Gastrocnemius medialis (tissue), 4 donors: ENCODE measurements around the gene BPIFB1. TPM values are rescaled to one million over a fixed set of nuclear protein-coding genes. Genes with fewer than 3 reads are reported as not detected.

Source experiments
- ATAC-seq, 2 donors: fragments of 150-250 bp; one replicate each; pipeline ENCODE4 v1.9.1; 2016
- DNase-seq, 2 donors: peaks; one replicate each; pipeline ENCODE4 v3.0.0-alpha.2; 2019
- H3K27ac ChIP-seq, 4 donors: fragments of 200-600 bp; sonication (generic); 1 replicate in 1 of 4; 2 replicates in 3 of 4; pipeline ENCODE4 v1.5.1; 2016 to 2018; ENCODE audit warnings: mild to moderate bottlenecking in 2 of 4, moderate library complexity in 1 of 4
- H3K27me3 ChIP-seq, 3 donors: fragments of 200-600 bp; sonication (generic) in 2 of 3; 1 replicate in 1 of 3; 2 replicates in 2 of 3; pipeline versions ENCODE4 v1.5.1 to v1.6.0; 2016 to 2019; ENCODE audit warnings: mild to moderate bottlenecking in 1 of 3, moderate library complexity in 1 of 3
- H3K36me3 ChIP-seq, 2 donors: fragments of 200-600 bp; sonication (generic) in 1 of 2; one replicate each; pipeline ENCODE4 v1.5.1; 2017 to 2018
- H3K4me1 ChIP-seq, 2 donors: fragments of 200-600 bp; sonication (generic) in 1 of 2; one replicate each; pipeline ENCODE4 v1.5.1; 2016 to 2017; ENCODE audit warnings: mild to moderate bottlenecking in 2 of 2
- H3K4me3 ChIP-seq, 4 donors: fragments of 200-600 bp; sonication (generic) in 3 of 4; 1 replicate in 1 of 4; 2 replicates in 3 of 4; pipeline ENCODE4 v1.5.1; 2016 to 2019; ENCODE audit warnings: mild to moderate bottlenecking in 2 of 4
- H3K9me3 ChIP-seq, 3 donors: fragments of 200-600 bp; sonication (generic) in 2 of 3; 1 replicate in 1 of 3; 2 replicates in 2 of 3; pipeline ENCODE4 v1.5.1; 2016 to 2019
- POLR2A ChIP-seq, 2 donors: fragments of 450-650 bp; IDR thresholded peaks; one replicate each; pipeline ENCODE4 v1.6.1; 2017; ENCODE audit warnings: antibody characterized with exemption in 2 of 2, mild to moderate bottlenecking in 2 of 2, moderate library complexity in 2 of 2
- in situ Hi-C, 4 donors: fragments of 200-750 bp; cut with MboI; loops; one replicate each; pipeline versions ENCODE4 v1.15.0 to v1.8.0; 2017; ENCODE audit warnings: low sequenced_read_pairs in 4 of 4
- intact Hi-C: fragments of 100-400 bp; cut with DNase I; formaldehyde crosslinking; loops from one replicate; pipeline ENCODE4 v1.15.1; 2023; ENCODE audit warnings: low total_unique reads
- total RNA-seq, 4 donors: library from RNA; depleted of rRNA; stranded (reverse); fragments of >200 nt; gene quantifications; one replicate each; pipeline versions ENCODE4 v1.1.0 to v1.2.3, GENCODE V29; 2016
- TF ChIP-seq, protein P1 (sequence below), 5 experiments: fragments of 450-650 bp in 3 of 5; fragments of 200-600 bp in 2 of 5; sonication (generic) in 2 of 5; IDR thresholded peaks in 4 of 5; conservative IDR thresholded peaks in 1 of 5; 1 replicate in 4 of 5; 2 replicates in 1 of 5; pipeline ENCODE4 v1.5.1; 2016 to 2019; ENCODE audit warnings: antibody characterized with exemption in 5 of 5, mild to moderate bottlenecking in 3 of 5, moderate library complexity in 3 of 5

BPIFB1 gene, protein sequence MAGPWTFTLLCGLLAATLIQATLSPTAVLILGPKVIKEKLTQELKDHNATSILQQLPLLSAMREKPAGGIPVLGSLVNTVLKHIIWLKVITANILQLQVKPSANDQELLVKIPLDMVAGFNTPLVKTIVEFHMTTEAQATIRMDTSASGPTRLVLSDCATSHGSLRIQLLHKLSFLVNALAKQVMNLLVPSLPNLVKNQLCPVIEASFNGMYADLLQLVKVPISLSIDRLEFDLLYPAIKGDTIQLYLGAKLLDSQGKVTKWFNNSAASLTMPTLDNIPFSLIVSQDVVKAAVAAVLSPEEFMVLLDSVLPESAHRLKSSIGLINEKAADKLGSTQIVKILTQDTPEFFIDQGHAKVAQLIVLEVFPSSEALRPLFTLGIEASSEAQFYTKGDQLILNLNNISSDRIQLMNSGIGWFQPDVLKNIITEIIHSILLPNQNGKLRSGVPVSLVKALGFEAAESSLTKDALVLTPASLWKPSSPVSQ
- not detected for total RNA-seq

DNA sequence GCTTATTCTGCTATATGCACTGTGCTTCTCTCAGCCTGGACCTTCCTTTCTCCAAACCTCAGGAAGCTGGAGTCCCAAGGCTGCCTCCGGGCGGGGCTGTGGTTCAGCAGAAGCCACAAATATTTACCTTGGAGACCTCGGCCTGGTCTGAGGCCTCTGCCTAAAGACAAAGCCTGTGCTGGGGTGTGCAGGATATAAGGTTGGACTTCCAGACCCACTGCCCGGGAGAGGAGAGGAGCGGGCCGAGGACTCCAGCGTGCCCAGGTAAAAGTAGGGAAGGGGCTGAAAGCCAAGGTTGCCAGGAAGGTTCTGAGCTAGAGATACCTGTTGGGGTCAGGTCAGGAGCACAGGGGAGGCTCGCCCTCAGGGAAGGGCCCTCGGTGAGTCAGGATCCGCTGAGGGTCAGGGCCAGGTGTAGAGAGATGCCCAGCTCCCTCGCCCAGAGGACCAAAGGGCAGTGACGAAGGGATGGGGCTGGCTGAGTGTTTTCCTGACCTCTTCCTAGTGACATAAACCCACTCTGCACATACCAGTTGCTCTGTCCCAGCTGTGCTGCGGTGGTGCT is at the start of gene BPIFB1:
Gene BPIFB1 (plus strand): TSS at position 224 of the 565 bp plus-strand sequence. CDS start 2,860 bp downstream, outside the sequence.
- no peak for DNase-seq
- no peaks in the 10 kb centered on the region for H3K9me3 ChIP-seq
- intact Hi-C loops (no loop called here), in situ Hi-C loops (loop anchor here in 2 of 4 donors (25.0 kb wide), 2 partner anchors 371 to 496 kb away; no protein-coding TSS in a partner anchor)
- no peak within 1 kb of the TSS for H3K27ac ChIP-seq
- ATAC-seq, result no peak
- H3K4me3 ChIP-seq, result no peak within 1 kb of the TSS
- H3K36me3 ChIP-seq, result no peaks in the 10 kb centered on the region
- H3K27me3 ChIP-seq, result peaks cover 3 to 10% (median 6%) of the 10 kb centered on the region in 3 donors
- H3K4me1 ChIP-seq, result no peaks in the 10 kb centered on the region
- TF ChIP-seq, protein P1, sequence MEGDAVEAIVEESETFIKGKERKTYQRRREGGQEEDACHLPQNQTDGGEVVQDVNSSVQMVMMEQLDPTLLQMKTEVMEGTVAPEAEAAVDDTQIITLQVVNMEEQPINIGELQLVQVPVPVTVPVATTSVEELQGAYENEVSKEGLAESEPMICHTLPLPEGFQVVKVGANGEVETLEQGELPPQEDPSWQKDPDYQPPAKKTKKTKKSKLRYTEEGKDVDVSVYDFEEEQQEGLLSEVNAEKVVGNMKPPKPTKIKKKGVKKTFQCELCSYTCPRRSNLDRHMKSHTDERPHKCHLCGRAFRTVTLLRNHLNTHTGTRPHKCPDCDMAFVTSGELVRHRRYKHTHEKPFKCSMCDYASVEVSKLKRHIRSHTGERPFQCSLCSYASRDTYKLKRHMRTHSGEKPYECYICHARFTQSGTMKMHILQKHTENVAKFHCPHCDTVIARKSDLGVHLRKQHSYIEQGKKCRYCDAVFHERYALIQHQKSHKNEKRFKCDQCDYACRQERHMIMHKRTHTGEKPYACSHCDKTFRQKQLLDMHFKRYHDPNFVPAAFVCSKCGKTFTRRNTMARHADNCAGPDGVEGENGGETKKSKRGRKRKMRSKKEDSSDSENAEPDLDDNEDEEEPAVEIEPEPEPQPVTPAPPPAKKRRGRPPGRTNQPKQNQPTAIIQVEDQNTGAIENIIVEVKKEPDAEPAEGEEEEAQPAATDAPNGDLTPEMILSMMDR (IDR thresholded peaks at IDR 0.05 in 4 of 5, conservative IDR thresholded peaks at IDR 0.05 in 1 of 5), result no peak
- no peak for TF ChIP-seq POLR2A (IDR thresholded peaks at IDR 0.05)

DNA sequence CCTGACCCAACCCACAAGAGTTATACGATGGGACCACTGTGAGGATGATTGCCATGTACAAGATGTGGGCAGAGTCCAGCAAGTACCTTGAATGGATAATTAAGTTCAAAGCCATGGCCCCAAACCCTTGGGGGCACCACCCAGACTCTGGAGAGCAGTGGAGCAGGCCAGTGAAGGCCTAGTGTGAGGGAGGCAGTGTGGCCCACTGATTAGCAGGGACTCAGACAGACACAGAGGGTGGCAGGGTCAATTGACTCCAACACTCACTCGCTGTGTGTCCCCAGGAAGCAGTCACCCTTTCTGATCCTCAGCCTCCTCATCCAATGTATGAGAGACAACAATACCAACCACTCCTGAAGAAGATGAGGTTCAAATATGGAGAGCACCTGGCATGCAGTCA is 49.0 kb upstream of the BPIFB1 start:
- Histone ChIP-seq H3K9me3 (no peaks in the 10 kb centered on the region), H3K4me3 (no peak overlapping the region), H3K4me1 (no peaks in the 10 kb centered on the region), H3K27ac (no peak overlapping the region), H3K36me3 (no peaks in the 10 kb centered on the region), H3K27me3 (peaks cover 0 to 11% (median 6%) of the 10 kb centered on the region in 3 donors)
- no peak for TF ChIP-seq POLR2A (IDR thresholded peaks at IDR 0.05)
- TF ChIP-seq, protein P1 (IDR thresholded peaks at IDR 0.05 in 4 of 5, conservative IDR thresholded peaks at IDR 0.05 in 1 of 5), result no peak
- in situ Hi-C loops (no loop called here), intact Hi-C loops (no loop called here)
- no peak for DNase-seq
- ATAC-seq, result no peak

DNA sequence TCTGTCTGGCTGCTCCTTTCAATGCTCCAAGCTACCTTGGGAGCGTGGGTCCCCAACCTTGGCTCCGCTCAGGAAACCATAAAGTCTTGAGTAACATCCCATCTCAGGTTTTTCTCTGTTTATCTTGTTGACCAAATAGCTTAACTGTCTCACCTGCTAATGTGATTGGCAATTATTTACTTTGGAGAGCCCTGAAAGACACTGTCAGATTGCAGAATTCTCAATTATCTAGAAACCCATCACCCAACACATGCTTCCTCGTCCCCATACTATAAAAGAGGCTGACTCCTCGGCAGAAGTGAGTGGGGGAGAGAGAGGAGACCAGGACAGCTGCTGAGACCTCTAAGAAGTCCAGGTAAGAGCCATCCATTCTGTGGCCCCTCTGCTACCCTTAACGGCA is 47.3 kb upstream of the BPIFB1 start, which contains the start of gene BPIFA1:
Gene BPIFA1 (plus strand): TSS at position 301 of the 400 bp plus-strand sequence. CDS start 1,716 bp downstream, outside the sequence.
- in situ Hi-C loops, result no loop called here
- H3K27ac ChIP-seq, result no peak within 1 kb of the TSS
- peaks cover 0 to 15% (median 6%) of the 10 kb centered on the region in 3 donors for H3K27me3 ChIP-seq

DNA sequence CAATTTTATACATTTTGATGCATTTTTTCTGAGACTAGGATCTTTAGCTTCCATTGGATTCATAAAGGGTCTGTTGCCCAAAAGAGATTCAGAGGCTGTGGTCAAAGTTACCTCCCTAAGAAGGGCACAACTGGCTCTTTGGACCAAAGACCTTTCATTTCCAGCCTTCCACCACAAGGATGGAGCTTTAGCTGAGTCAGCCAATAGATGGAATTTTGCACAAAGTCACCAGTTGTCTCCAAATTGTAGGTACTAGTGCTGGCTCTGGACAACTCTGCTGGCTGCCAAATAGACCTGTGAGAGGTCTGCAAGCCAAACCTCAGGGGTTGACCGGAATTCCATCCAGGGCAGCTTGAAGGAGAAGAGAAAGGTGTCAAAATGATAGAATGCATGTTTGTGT is 46.7 kb upstream of the BPIFB1 start:
- peaks cover 0 to 15% (median 6%) of the 10 kb centered on the region in 3 donors for H3K27me3 ChIP-seq
- H3K9me3 ChIP-seq, result no peaks in the 10 kb centered on the region
- H3K4me3 ChIP-seq, result no peak overlapping the region
- ATAC-seq, result no peak
- no peaks in the 10 kb centered on the region for H3K36me3 ChIP-seq
- H3K27ac ChIP-seq, result no peak overlapping the region
- DNase-seq, result no peak
- in situ Hi-C loops, result no loop called here
- TF ChIP-seq, protein P1 (IDR thresholded peaks at IDR 0.05 in 4 of 5, conservative IDR thresholded peaks at IDR 0.05 in 1 of 5), result no peak
- no peak for TF ChIP-seq POLR2A (IDR thresholded peaks at IDR 0.05)
- intact Hi-C loops, result no loop called here
- no peaks in the 10 kb centered on the region for H3K4me1 ChIP-seq

More for the DNA sequence above, 47.3 kb upstream of the BPIFB1 start, which contains the start of gene BPIFA1:
- intact Hi-C loops, result no loop called here
- DNase-seq, result no peak
- ATAC-seq, result no peak
- Histone ChIP-seq H3K9me3 (no peaks in the 10 kb centered on the region), H3K4me1 (no peaks in the 10 kb centered on the region), H3K4me3 (no peak within 1 kb of the TSS), H3K36me3 (no peaks in the 10 kb centered on the region)
- TF ChIP-seq POLR2A (IDR thresholded peaks at IDR 0.05), result no peak
- TF ChIP-seq, protein P1 (IDR thresholded peaks at IDR 0.05 in 4 of 5, conservative IDR thresholded peaks at IDR 0.05 in 1 of 5), result no peak
